SJSA1 (cell line): ENCODE measurements around the gene IRF9. TPM values are rescaled to one million over a fixed set of nuclear protein-coding genes. Genes with fewer than 3 reads are reported as not detected.
A peak's percentile ranks its signal among the peaks of the same experiment; 100 is the strongest.

ENCODE experiments used
- DNase-seq, 2 experiments: peaks; one replicate each; pipeline ENCODE4 v3.0.0-alpha.2; 2015 to 2020; ENCODE audit warnings: low spot score in 2 of 2, low read depth in 1 of 2
- H3K27ac ChIP-seq: fragments of 250-450 bp; sonication (Bioruptor Pico); 2 replicates; pipeline ENCODE4 v1.5.1; 2020; ENCODE audit warnings: mild to moderate bottlenecking, moderate library complexity
- H3K27me3 ChIP-seq: fragments of 250-450 bp; sonication (Bioruptor Pico); replicated peaks from 2 replicates; pipeline ENCODE4 v1.5.1; 2020; ENCODE audit warnings: mild to moderate bottlenecking, moderate library complexity
- H3K36me3 ChIP-seq: fragments of 250-450 bp; sonication (Bioruptor Pico); 2 replicates; pipeline ENCODE4 v1.5.1; 2020; ENCODE audit warnings: mild to moderate bottlenecking
- H3K4me1 ChIP-seq: fragments of 250-450 bp; sonication (Bioruptor Pico); replicated peaks from 2 replicates; pipeline ENCODE4 v1.6.1; 2021; ENCODE audit warnings: mild to moderate bottlenecking
- H3K4me3 ChIP-seq: fragments of 250-450 bp; sonication (Bioruptor Pico); 2 replicates; pipeline ENCODE4 v1.5.1; 2020; ENCODE audit warnings: mild to moderate bottlenecking
- H3K9me3 ChIP-seq: fragments of 250-450 bp; sonication (Bioruptor Pico); replicated peaks from 2 replicates; pipeline ENCODE4 v1.5.1; 2020; ENCODE audit warnings: mild to moderate bottlenecking
- total RNA-seq: library from RNA; depleted of rRNA; stranded (reverse); fragments of >200 nt; shearing (Covaris generic); gene quantifications from 2 replicates; pipeline ENCODE4 v1.2.3, GENCODE V29; 2014

IRF9 gene
- total RNA-seq, 1 experiment from 2014 or later = 24.3 TPM

DNA sequence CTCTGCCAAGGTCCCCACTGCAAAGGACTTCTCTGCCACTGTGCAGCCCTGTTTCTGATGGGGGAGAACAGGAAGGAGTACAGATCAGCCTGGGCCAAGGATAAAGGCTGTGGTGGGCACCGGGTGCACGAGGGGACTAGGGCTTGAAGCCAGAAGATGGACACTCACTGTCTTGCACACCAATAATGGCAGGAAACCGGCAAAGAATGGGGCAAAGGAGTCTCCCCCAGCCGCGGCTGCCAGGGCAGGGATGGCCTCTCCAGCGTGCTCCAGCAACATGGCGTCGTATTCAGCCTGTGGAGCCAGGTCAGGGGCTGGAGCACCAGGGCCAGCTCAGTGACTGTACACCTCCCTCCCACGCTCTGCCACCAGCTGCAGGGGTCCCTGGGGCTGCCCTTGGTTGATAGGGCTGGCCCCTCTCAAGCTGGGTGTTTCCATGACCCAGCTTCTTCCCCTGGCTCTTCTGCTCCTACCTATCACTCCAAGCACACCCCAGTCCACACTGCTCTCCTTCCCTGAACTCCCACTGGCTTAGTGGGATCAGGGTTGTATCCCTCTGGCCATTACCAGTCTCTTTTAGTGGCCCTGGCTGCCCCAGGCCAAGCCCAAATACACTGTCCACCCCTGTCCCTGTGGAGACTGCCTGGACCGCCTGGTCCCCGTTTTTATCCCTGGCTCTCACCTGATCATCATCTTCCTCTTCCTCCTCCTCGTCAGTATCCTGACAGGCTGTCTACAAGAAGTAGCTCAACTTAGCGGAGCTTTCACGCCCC, 21.2 kb downstream of the IRF9 start:
- H3K9me3 ChIP-seq = no peaks in the 10 kb centered on the region
- H3K27ac ChIP-seq = no peak overlapping the region
- H3K27me3 ChIP-seq = no peaks in the 10 kb centered on the region
- no peak for DNase-seq
- peaks cover 9% of the 10 kb centered on the region for H3K4me1 ChIP-seq
- no peak overlapping the region for H3K4me3 ChIP-seq
- H3K36me3 ChIP-seq = peaks cover 81% of the 10 kb centered on the region

DNA sequence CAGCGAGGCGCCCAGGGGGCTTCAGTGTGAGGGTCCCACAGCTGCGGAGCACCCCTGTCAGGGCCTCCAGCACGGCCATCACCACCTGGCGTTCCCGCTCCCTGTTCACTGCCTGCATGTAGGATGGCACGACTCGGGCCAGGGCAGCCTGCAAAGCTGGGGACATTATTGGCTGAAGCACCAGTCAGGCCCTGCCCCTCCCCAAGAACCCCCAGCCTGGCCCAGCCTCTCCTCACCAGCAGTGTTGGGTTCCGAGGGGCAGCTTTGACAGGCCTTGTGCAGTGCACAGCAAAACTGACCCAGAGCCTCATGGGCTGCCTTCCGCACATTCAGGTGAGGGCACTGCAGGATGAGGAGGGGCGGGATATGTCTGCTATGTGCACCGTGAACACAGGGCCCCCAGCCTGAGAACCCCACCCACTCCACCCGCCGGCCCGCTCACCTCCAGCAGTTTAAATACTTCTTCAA, 22.0 kb downstream of the IRF9 start:
- Histone ChIP-seq H3K36me3 (peaks cover 84% of the 10 kb centered on the region), H3K9me3 (no peaks in the 10 kb centered on the region), H3K4me3 (no peak overlapping the region), H3K27me3 (no peaks in the 10 kb centered on the region), H3K4me1 (peaks cover 16% of the 10 kb centered on the region), H3K27ac (no peak overlapping the region)
- no peak for DNase-seq

DNA sequence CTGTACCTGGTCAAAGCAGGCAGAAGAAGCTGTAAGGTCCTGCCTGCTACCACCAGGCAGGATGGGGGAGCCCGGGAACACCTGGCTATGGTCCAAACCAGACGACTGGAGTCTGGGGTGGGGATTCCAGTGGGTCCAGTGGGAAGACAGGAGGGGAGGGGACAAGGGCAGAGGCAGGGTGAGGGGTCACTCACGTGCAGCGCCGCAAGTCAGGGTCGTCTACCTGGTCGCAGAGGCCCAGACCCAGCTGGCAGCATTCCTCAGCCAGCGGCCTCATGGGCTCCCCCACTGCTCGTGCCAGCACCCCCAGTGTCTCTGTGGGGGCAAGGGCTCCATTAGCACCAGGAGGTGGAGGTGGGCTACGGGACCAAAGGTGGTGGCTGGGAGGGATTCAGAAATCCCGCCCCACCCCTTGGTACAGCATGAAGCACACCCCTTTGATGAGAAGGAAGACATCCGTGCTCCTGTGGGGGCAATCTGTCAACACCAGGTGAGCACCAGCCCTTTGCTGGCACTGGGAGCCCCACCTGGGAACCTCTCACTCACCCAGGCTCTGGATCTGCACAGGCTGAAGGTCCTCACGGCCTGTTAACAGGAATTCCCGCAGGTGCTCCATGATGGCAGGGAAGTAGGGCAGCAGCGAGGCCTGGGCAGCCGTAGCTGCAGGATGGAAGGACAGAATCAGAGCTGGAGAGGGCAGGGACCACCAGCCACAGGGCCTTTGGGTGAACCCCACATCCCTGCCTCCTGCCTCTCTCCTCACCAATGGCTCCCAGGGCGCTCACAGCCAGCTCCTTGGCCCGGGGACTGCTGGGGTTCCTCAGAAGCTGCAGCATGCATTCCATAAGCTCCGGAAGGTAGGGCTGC, 23.3 kb downstream of the IRF9 start:
- Histone ChIP-seq H3K27me3 (no peaks in the 10 kb centered on the region), H3K4me3 (no peak overlapping the region), H3K9me3 (no peaks in the 10 kb centered on the region), H3K4me1 (peaks cover 16% of the 10 kb centered on the region), H3K36me3 (peaks cover 75% of the 10 kb centered on the region), H3K27ac (no peak overlapping the region)
- no peak for DNase-seq

DNA sequence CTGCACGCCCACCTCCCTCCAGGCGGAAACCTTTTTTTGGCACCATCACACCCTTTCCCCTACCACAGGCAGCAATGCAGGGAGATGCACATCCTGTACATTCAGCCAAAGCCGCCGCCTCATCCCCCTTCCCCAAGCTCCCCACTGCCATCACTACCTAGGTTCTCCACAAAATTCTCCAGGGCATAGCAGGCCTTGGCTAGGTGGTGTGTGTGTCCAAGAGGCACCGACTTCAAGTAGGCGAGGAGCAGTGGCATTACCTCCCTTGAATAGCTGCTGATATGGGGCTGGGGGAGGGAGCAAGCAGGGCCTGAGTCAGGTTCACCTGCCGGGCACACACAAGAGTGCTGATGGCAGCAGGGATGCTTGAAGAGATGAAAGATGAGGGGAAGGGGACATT, 24.0 kb downstream of the IRF9 start:
- Histone ChIP-seq H3K4me3 (no peak overlapping the region), H3K27ac (no peak overlapping the region), H3K4me1 (peaks cover 11% of the 10 kb centered on the region), H3K9me3 (no peaks in the 10 kb centered on the region), H3K27me3 (no peaks in the 10 kb centered on the region), H3K36me3 (peaks cover 68% of the 10 kb centered on the region)
- no peak for DNase-seq

DNA sequence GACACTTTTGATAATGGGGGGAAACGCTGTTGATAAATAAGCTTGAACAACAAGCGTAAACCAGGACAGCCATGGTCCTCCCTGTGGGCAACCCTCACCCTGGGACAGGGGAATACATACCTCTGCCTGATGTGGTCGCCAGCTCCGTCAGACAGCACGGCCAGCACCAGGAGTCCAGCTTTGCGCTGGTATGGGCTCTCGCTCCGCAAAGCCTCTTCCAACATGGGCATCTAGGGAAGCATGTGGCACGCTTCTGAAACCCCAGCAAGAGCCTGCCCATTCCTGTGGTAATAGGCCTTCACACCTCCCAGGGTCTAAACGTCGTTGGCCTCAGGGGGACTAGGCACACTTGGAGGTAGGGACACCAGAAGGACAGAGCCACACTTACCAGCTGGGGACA, 24.7 kb downstream of the IRF9 start:
- H3K4me1 ChIP-seq = peaks cover 7% of the 10 kb centered on the region
- H3K4me3 ChIP-seq = no peak overlapping the region
- DNase-seq = no peak
- H3K9me3 ChIP-seq = no peaks in the 10 kb centered on the region
- H3K36me3 ChIP-seq = peaks cover 61% of the 10 kb centered on the region
- H3K27me3 ChIP-seq = no peaks in the 10 kb centered on the region
- H3K27ac ChIP-seq = no peak overlapping the region

DNA sequence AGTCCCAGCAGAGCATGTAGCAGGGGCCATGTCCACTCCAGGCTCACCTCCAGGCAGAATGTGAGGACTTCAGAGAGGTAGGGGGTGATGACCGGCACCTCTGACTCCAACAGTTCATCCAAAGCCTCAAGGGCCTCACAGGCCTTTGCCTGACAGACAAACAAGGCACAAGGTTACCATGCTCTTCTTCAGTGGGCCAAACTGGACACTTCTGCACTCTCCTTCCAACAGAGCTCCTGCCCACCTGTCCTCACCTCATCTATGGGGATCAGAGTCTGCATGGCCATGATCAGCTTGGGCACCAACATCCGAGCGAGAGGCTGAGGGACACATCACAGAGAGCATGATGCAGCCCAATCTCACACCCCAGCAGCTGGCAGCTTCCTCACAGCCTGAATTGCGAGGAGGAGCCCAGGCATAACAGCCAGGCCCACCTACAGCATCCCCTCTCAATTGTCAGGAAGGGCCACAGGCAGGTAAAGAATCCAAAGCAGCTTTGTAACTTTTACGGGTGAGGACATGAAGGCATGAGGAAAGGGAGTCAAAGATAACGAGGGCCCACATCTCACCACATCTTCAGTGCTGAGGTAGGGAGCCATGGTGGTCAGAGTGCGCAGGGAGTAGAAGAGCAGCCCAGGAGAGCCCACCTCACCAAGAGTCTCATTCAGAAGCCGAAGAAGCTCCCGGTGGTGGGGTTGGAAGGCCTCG, 25.9 kb downstream of the IRF9 start:
- no peak overlapping the region for H3K4me3 ChIP-seq
- H3K36me3 ChIP-seq = peaks cover 53% of the 10 kb centered on the region
- H3K4me1 ChIP-seq = peaks cover 7% of the 10 kb centered on the region
- DNase-seq = no peak
- no peaks in the 10 kb centered on the region for H3K9me3 ChIP-seq
- H3K27me3 ChIP-seq = no peaks in the 10 kb centered on the region
- no peak overlapping the region for H3K27ac ChIP-seq

DNA sequence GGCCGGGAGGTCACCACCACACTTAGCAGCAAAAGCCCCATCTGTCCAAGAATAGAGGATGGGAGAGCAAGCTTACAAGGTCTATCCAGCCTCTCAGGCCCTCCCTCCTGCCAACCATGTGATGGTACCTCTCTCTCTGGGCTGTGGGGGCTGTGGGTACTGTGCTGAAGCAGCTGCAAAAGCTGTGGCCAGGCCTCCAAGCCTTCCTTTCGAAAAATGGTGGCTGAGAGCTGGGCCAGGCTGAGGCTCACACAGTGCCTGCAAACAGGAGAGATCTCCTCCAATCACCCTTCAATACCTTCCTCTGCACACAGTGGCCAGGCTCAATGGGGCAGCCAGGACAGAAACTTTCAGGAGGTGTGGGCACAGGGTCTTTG, 26.5 kb downstream of the IRF9 start:
- Histone ChIP-seq H3K27me3 (no peaks in the 10 kb centered on the region), H3K36me3 (peaks cover 53% of the 10 kb centered on the region), H3K4me3 (peak overlapping the region; percentile 54), H3K9me3 (no peaks in the 10 kb centered on the region), H3K4me1 (peaks cover 7% of the 10 kb centered on the region), H3K27ac (no peak overlapping the region)
- DNase-seq = no peak

DNA sequence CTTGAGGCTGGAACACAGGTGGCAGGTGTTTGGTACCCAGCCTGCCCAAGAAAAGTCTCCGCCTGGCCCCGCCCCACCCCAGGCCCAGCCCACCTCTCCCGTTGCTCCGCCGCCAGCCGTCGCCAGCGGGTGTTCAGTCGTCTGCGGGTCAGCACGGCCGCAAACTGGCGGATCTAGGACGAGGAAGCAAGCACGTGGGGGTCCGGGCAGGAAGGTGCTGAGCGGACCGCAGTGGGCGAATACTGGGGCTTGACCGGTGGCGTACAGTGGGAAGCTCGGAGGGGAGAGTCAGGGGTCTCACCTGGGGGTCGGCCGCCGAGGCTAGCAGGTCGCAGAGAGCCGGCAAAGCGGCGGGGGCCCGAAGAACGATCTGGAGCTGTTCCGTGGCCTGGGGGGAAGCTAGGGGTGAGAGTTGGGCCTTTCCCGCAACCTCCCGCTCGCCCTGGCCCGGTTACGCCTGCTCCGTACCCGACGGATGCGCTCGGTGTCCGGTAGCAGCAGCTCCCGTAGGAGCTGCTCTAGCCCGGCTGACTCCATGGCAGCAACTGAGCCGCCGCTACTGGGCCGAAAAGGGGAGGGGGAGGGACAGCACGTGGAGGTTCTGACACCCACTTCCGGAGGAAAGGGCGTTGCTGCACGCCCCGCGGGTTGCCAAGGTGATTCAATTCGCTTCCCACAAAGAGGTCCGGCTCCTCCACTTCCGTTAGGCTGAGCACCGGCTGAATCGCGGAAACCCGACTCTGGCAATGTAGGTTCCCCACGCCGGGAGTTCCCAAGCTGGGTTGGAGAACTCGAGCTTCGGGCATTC, 27.4 kb downstream of the IRF9 start, which contains the start of gene IPO4:
IPO4 (minus strand) TSS at position 566 of the 808 bp plus-strand sequence; CDS start at position 537, 29 bp downstream.
- peak within 1 kb of the TSS; percentile 23; the same call in 1 of the 2 replicates for H3K27ac ChIP-seq
- H3K9me3 ChIP-seq = no peaks in the 10 kb centered on the region
- peak within 1 kb of the TSS; percentile 54 for H3K4me3 ChIP-seq
- H3K27me3 ChIP-seq = no peaks in the 10 kb centered on the region
- peaks cover 55% of the 10 kb centered on the region for H3K36me3 ChIP-seq
- peaks cover 7% of the 10 kb centered on the region for H3K4me1 ChIP-seq
- DNase-seq = peak; percentile 85 to 96

DNA sequence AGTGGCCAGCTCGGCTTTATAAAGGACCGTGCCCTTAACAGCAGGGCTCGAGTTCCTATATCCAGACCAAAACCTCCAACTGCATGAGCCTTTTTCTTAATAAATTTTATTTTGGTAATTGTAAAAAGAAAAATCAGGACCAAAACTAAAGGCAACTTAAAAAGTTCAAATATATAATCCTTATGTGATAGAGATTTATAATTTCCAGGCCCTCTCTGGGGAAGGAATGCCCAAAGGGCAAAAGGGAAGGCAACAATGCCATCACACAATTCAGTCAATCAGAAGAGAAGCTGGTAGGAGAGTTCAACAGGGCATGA, 28.0 kb downstream of the IRF9 start:
- H3K27ac ChIP-seq = 0 out of 2 replicates have a peak overlapping the region, but pooled peaks have one; percentile 4
- DNase-seq = no peak
- H3K27me3 ChIP-seq = no peaks in the 10 kb centered on the region
- no peaks in the 10 kb centered on the region; the same call in 1 of the 2 replicates for H3K9me3 ChIP-seq
- no peak overlapping the region for H3K4me3 ChIP-seq
- H3K36me3 ChIP-seq = peaks cover 55% of the 10 kb centered on the region
- H3K4me1 ChIP-seq = peaks cover 7% of the 10 kb centered on the region

DNA sequence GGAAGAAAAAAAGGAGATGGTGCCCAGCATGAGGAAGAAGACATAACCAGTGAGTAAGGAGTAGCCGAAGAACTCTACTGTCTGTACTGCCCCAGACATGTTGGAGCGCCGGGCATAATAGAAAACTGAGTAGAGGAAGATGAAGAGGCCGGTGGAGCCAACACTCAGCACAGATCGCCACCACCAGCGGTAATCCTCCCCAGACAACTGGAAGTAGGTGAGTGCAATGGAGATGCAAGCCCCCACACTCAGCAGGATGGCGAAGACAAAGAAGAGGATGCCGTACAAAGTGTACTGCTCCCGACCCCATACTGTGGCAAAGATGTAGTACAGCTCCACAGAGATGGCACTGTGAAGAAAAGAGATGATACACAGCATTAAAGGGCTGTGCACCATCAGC, 28.4 kb downstream of the IRF9 start:
- Histone ChIP-seq H3K4me3 (no peak overlapping the region), H3K36me3 (peaks cover 55% of the 10 kb centered on the region), H3K9me3 (no peaks in the 10 kb centered on the region; the same call in 1 of the 2 replicates), H3K27me3 (no peaks in the 10 kb centered on the region), H3K4me1 (peaks cover 11% of the 10 kb centered on the region), H3K27ac (no peak overlapping the region)
- DNase-seq = no peak

DNA sequence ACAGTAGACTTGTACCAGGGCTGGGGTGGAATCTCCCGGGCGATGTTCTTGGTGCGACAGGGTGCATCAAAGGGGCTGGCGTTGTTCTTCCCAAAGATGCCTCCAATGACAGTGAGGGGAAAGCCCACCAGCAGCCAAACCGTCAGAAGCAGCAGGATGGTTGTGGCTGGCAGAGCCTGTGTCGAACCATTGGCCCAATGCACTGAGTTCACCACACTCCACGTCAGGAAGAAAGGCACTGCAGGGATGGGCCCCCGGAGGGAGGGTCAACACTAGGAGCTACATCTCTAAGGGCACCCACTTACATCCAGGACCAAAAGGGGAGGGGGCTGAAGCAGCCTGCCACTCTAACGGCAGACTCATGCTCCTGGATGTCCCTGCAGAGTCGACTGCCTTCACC, 29.4 kb downstream of the IRF9 start:
- H3K36me3 ChIP-seq = peaks cover 53% of the 10 kb centered on the region
- H3K27me3 ChIP-seq = no peaks in the 10 kb centered on the region
- H3K4me1 ChIP-seq = peaks cover 19% of the 10 kb centered on the region
- no peak overlapping the region for H3K27ac ChIP-seq
- H3K9me3 ChIP-seq = no peaks in the 10 kb centered on the region; the same call in 1 of the 2 replicates
- no peak for DNase-seq
- no peak overlapping the region for H3K4me3 ChIP-seq

DNA sequence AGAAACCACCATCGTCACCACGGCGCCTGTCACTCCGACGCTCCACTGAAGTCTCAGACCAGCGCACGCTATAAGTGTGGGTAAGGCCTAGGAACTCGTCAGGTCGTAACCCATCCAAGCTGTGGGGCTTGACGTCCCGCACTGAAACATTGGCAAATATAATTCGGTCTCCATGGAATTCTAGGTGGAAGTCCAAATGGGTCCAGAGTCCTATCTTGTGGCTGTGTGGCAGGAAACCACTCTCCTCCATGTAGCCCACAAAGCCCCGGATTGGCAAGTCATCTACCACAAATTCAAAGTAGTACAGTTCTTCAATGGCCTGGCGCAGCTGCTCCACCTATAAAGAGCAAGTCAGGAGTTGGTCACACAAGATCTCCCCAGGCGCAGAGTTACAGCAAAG, 31.9 kb downstream of the IRF9 start:
- Histone ChIP-seq H3K9me3 (no peaks in the 10 kb centered on the region; the same call in 1 of the 2 replicates), H3K4me1 (peaks cover 21% of the 10 kb centered on the region), H3K36me3 (peaks cover 34% of the 10 kb centered on the region), H3K27me3 (no peaks in the 10 kb centered on the region), H3K4me3 (no peak overlapping the region), H3K27ac (no peak overlapping the region)
- DNase-seq = no peak
